ENCODE data around the gene C22orf31.

C22orf31 gene

GRCh38 chr22:29031227-29032011 is 30.2 kb downstream of the C22orf31 start:
- Histone ChIP-seq H3K27ac (no peak overlapping the region), H3K36me3 (peaks cover 5% of the 10 kb centered on the region), H3K4me1 (peaks cover 23% of the 10 kb centered on the region), H3K9ac (no peak overlapping the region), H3K27me3 (peaks cover 36% of the 10 kb centered on the region), H3K4me2 (peak overlapping the region; percentile 77), H4K20me1 (peaks cover 86% of the 10 kb centered on the region), H3K4me3 (peak overlapping the region; percentile 40; the same call in 1 of the 2 replicates), H3K9me3 (no peaks in the 10 kb centered on the region)
- TF ChIP-seq Cebpa-rat (IDR thresholded peaks at IDR 0.05), result no peak

DNA sequence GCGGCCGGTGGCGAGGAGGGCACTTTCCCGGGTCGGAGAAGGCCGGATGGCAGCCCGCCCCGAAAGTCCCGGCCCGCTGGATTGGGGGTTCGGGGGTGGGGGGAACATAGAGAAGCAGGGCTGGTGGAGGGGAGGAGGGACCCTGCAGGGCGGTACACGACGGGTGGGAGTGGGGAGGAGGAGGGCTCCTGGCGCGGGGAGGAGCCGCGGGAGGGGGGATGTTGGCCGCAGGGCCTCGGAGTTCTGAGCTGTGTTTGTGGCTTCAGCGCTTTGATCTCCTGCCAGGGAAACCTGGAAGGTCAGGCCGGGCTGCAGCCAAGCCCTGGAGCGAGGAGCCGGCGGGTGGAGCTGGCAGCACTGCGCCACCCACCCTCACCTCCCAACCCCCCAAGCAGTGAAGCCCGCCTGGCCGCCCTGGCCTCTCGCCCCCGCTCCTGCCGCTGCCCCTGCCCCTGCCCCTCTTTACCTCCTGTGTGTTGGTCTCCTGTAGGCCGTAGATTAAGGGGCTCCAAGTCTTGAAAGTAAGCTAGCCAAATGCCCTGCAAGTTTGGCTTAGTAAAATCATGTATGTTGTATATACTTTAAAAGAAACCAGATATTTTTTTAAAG is 30.9 kb downstream of the C22orf31 start:
- TF ChIP-seq Cebpa-rat (IDR thresholded peaks at IDR 0.05), result no peak
- no peak overlapping the region for H3K27ac ChIP-seq
- peaks cover 36% of the 10 kb centered on the region for H3K27me3 ChIP-seq
- no peak overlapping the region for H3K9ac ChIP-seq
- peaks cover 85% of the 10 kb centered on the region for H4K20me1 ChIP-seq
- peak overlapping the region; percentile 77 for H3K4me2 ChIP-seq
- H3K9me3 ChIP-seq, result no peaks in the 10 kb centered on the region
- H3K4me1 ChIP-seq, result peaks cover 23% of the 10 kb centered on the region
- peak overlapping the region; percentile 40 for H3K4me3 ChIP-seq
- H3K36me3 ChIP-seq, result peaks cover 7% of the 10 kb centered on the region

GRCh38 chr22:29030016-29030617 is 31.5 kb downstream of the C22orf31 start:
- H3K4me1 ChIP-seq, result peaks cover 23% of the 10 kb centered on the region
- H3K9me3 ChIP-seq, result no peaks in the 10 kb centered on the region
- H3K4me3 ChIP-seq, result peak overlapping the region; percentile 40
- H3K27me3 ChIP-seq, result peaks cover 36% of the 10 kb centered on the region
- no peak overlapping the region for H3K9ac ChIP-seq
- no peak overlapping the region for H3K27ac ChIP-seq
- H4K20me1 ChIP-seq, result peaks cover 79% of the 10 kb centered on the region
- H3K36me3 ChIP-seq, result peaks cover 7% of the 10 kb centered on the region
- peak overlapping the region; percentile 77 for H3K4me2 ChIP-seq
- TF ChIP-seq Cebpa-rat (IDR thresholded peaks at IDR 0.05), result no peak

DNA sequence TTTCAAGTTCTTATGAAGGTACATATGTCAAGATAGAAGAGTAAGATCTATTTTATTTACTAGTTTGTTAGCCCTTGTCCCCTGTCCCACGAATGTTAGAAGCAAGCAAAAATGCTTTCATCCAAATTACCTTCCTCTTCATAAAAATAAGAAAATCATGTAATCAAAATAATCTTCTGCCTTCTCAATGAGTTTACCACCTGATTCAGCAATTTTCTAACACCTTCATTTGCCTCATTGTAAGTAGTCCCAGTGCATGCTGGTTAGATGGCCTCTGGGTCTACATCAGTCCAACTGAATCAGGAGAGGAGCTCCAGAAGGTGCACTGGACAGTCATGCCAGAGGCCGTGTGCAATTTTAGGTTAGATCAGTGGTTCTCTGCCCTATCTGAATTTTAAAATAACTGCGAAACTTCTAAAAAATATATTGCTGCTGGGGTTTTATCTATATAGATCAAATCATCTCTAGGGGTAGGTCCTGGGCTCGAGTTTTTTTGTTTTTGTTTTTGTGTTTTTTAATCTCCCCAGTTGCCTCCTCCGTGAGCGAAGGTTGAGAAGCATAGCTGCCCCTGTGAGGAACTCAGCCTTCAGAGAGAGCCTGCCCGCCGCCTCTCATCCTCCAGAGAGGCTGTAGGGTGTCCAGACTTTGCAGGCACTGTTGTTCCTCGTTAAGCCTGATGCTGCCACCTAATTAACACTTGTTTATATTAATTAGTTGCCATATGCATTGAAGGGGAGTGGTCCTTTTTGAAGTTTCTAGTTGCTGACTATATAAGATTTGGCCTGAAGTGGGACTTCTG is 32.2 kb downstream of the C22orf31 start:
- H3K27ac ChIP-seq, result no peak overlapping the region
- no peak for TF ChIP-seq Cebpa-rat (IDR thresholded peaks at IDR 0.05)
- no peak overlapping the region for H3K9ac ChIP-seq
- peaks cover 23% of the 10 kb centered on the region for H3K4me1 ChIP-seq
- H3K9me3 ChIP-seq, result no peaks in the 10 kb centered on the region
- peaks cover 71% of the 10 kb centered on the region for H4K20me1 ChIP-seq
- H3K27me3 ChIP-seq, result peaks cover 36% of the 10 kb centered on the region
- H3K4me3 ChIP-seq, result no peak overlapping the region
- peaks cover 7% of the 10 kb centered on the region for H3K36me3 ChIP-seq
- no peak overlapping the region for H3K4me2 ChIP-seq

GRCh38 chr22:29028468-29028867 is 33.2 kb downstream of the C22orf31 start:
- H3K27me3 ChIP-seq, result peaks cover 36% of the 10 kb centered on the region
- H3K36me3 ChIP-seq, result peaks cover 7% of the 10 kb centered on the region
- H3K9me3 ChIP-seq, result no peaks in the 10 kb centered on the region
- no peak overlapping the region for H3K4me3 ChIP-seq
- H4K20me1 ChIP-seq, result peaks cover 71% of the 10 kb centered on the region
- H3K27ac ChIP-seq, result no peak overlapping the region
- H3K4me1 ChIP-seq, result peaks cover 23% of the 10 kb centered on the region
- H3K4me2 ChIP-seq, result no peak overlapping the region
- H3K9ac ChIP-seq, result no peak overlapping the region
- TF ChIP-seq Cebpa-rat (IDR thresholded peaks at IDR 0.05), result no peak

- H3K4me2 ChIP-seq, result no peak overlapping the region
- H3K9ac ChIP-seq, result no peak overlapping the region
- peaks cover 7% of the 10 kb centered on the region for H3K36me3 ChIP-seq
- H3K27me3 ChIP-seq, result peaks cover 30% of the 10 kb centered on the region
- no peak for TF ChIP-seq Cebpa-rat (IDR thresholded peaks at IDR 0.05)
- no peaks in the 10 kb centered on the region for H3K9me3 ChIP-seq
- H3K4me1 ChIP-seq, result peaks cover 17% of the 10 kb centered on the region
- H3K27ac ChIP-seq, result no peak overlapping the region
- no peak overlapping the region for H3K4me3 ChIP-seq
- H4K20me1 ChIP-seq, result peaks cover 63% of the 10 kb centered on the region
Observed at GRCh38 chr22:29026579-29026978, 35.1 kb downstream of the C22orf31 start.

DNA sequence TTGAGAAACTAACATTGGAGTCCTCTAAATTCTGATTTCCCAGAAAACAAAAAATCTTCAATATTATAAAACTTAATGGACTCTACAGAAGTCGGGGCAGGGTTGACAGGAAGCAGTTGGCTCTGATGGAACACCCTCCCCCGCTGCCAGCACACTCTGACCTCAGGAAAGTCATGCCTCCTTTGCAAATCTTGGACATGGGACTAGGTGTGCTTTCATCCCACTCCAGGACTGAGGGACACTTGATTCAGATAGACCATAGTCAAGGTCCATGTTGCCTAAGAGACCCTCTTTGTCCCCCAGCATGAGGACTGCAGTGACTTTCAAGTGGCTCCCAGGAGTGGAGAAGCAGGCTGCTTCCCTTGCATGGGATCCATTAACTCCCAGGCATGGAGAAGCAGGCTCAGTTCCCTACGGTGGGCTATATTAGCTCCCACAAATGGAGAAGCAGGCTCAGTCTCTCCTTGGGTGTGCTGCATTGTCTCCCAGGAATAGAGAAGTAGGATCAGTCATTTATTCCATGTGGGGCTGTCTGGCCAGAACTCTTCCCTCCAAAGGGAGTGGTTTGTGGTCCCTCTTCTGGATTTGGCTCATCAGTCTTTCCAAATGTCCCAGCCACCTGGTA is 38.3 kb downstream of the C22orf31 start:
- Histone ChIP-seq H4K20me1 (peaks cover 30% of the 10 kb centered on the region), H3K9me3 (peaks cover 4% of the 10 kb centered on the region; the same call in 1 of the 2 replicates), H3K27me3 (no peaks in the 10 kb centered on the region), H3K4me2 (no peak overlapping the region), H3K9ac (no peak overlapping the region), H3K4me3 (no peak overlapping the region), H3K27ac (no peak overlapping the region), H3K4me1 (peaks cover 4% of the 10 kb centered on the region), H3K36me3 (peaks cover 9% of the 10 kb centered on the region)
- no peak for TF ChIP-seq Cebpa-rat (IDR thresholded peaks at IDR 0.05)

GRCh38 chr22:29022101-29022817 is 39.4 kb downstream of the C22orf31 start:
- H3K9ac ChIP-seq, result no peak overlapping the region
- H4K20me1 ChIP-seq, result peaks cover 30% of the 10 kb centered on the region
- no peak overlapping the region for H3K27ac ChIP-seq
- peaks cover 5% of the 10 kb centered on the region; the same call in 1 of the 2 replicates for H3K9me3 ChIP-seq
- no peak for TF ChIP-seq Cebpa-rat (IDR thresholded peaks at IDR 0.05)
- H3K36me3 ChIP-seq, result peaks cover 13% of the 10 kb centered on the region
- no peak overlapping the region for H3K4me2 ChIP-seq
- H3K4me1 ChIP-seq, result peaks cover 4% of the 10 kb centered on the region
- no peak overlapping the region for H3K4me3 ChIP-seq
- H3K27me3 ChIP-seq, result no peaks in the 10 kb centered on the region
